ENCODE measurements around the gene LRRC8E.
A peak's percentile ranks its signal among the peaks of the same experiment; 100 is the strongest.

LRRC8E gene

DNA sequence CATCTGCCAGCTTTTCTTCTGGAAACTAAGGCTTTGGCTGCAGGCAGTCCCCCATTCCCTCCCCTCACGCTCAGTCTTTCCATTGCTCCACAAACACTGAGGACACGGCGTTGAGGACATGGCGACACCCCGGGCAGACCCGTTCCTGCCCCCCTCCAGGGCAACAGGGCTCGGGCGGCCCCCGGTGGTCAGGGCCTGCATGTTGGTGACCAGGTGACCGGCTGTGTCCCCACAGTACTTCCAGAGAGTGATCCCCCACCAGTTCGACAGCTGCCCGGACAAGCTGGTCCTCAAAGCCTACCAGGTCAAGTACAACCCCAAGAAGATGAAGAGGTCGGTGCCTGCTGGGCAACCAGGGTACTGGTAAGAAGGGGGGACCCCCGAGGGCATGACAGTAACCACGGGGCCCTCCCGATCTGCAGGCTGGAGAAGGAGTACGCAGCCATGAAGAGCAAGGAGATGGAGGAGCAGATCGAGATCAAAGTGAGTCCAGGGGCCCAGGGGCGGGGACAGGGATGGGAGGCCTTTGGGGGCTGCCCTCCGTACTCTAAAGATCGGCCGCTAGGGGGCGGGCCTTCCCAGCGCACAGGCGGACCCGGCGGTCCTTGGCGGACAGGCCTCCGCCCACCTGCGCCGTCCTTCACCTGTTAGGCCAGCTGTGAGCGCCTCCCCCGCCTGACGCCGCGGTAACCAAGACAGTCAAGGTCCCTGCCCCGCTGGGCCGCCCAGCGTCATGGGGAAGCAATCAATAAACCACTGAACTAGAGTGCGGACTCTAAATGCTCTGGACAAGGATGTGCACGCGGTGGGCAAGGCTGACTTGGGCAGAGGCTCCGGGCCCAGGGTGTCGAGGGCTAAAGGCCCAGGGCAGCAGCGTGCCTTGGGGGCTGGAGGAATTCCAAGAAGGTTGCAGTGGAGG is 35.2 kb upstream of the LRRC8E start:
- H3K4me3 ChIP-seq (ENCODE audit: low read depth, low read length): no peak overlapping the region
- no peaks in the 10 kb centered on the region for H3K36me3 ChIP-seq (ENCODE audit: control insufficient read depth in 1 of 2, insufficient read depth in 2 of 2, low read length in 2 of 2)
- no peak overlapping the region for H3K14ac ChIP-seq (ENCODE audit: low read length)
- H2BK120ac ChIP-seq (ENCODE audit: insufficient read depth, low read length, poor library complexity): no peak overlapping the region
- H3K9ac ChIP-seq (ENCODE audit: low read length): no peak overlapping the region
- no peaks in the 10 kb centered on the region for H3K79me1 ChIP-seq (ENCODE audit: low read length)
- H3K4me2 ChIP-seq (ENCODE audit: low read length): peak overlapping the region; percentile 3
- WGBS (ENCODE audit: extremely low coverage, insufficient coverage, insufficient read length): no CpG with 5 or more reads among the region's 45 CpGs
- H3K79me2 ChIP-seq (ENCODE audit: control insufficient read depth, insufficient read depth, low read length, poor library complexity): no peaks in the 10 kb centered on the region
- no peak overlapping the region for H2BK12ac ChIP-seq (ENCODE audit: low read length)
- H3K18ac ChIP-seq (ENCODE audit: low read length): no peak overlapping the region
- DNase-seq: peak; percentile 71 to 79
- peaks cover 0 to 5% of the 10 kb centered on the region in 2 experiments for H3K4me1 ChIP-seq (ENCODE audit: control insufficient read depth in 1 of 2, insufficient read depth in 2 of 2, low read length in 2 of 2)
- H2AK5ac ChIP-seq (ENCODE audit: low read length): no peak overlapping the region
- no peak overlapping the region for H2BK5ac ChIP-seq (ENCODE audit: low read depth, low read length, poor library complexity)
- no peaks in the 10 kb centered on the region for H3K27me3 ChIP-seq (ENCODE audit: insufficient read depth, low read length)
- no peak overlapping the region for H4K91ac ChIP-seq (ENCODE audit: low read depth, low read length)
- H3K27ac ChIP-seq (ENCODE audit: low read depth, low read length): no peak overlapping the region
- no peak overlapping the region for H3K4ac ChIP-seq (ENCODE audit: low read depth, low read length)
- H4K8ac ChIP-seq (ENCODE audit: low read depth, low read length): no peak overlapping the region
- H4K12ac ChIP-seq (ENCODE audit: low read depth, low read length): no peak overlapping the region
- H3K23ac ChIP-seq (ENCODE audit: low read length): no peak overlapping the region
- no peaks in the 10 kb centered on the region for H3K9me3 ChIP-seq (ENCODE audit: insufficient read depth, low read depth, low read length)
- H2AFZ ChIP-seq (ENCODE audit: insufficient read depth, low read length, poor library complexity): no peak overlapping the region

DNA sequence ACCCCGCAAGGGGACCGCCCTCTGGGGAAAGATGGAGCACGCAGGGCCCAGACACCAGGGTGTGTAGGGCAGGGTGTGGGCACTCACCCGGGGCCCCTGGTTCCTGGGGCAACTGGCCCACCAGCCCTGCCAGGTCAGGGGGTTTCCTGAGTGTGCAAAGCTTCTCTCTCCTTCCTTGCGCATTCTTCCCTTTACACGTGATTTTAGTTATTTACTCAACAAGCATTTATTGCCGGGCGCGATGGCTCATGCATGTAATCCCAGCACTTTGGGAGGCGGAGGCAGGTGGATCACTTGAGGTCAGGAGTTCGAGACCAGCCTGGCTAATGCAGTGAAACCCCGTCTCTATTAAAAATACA is 34.6 kb upstream of the LRRC8E start:
- H2AK5ac ChIP-seq (ENCODE audit: low read length): no peak overlapping the region
- H3K4me3 ChIP-seq (ENCODE audit: low read depth, low read length): no peak overlapping the region

DNA sequence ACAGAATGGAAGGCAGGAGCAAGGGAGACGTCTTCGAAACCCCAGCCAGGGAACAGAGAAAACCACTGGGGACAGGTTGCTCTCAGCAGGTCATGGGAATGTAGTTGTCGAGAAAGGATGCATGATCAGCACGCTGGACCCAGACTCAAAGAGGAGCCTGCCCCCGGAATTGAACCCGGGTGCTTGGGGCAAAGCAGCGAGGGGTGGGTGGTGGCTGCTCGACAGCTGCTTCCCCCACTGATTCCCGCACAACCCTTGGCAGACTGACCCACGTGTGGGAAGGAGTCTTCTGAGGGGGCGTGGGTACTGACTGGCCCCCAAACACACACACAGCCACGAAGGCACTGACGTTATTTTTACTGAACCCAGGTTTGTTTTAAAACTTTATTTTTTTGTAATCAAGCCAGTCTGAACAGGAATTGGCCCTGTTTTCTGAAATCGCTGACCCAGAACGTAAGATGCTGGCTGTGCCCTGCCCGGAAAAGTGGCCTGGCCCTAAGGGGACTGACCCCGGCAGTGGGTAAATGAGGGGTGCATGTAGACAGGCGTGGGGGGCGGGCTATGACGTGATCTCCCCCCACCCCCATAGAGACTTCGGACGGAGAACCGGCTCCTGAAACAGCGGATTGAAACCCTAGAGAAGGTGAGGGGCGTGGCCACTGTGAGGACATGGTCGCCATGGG is 32.7 kb upstream of the LRRC8E start:
- no peaks in the 10 kb centered on the region for H3K9me3 ChIP-seq (ENCODE audit: insufficient read depth, low read depth, low read length)
- H3K4me1 ChIP-seq (ENCODE audit: control insufficient read depth in 1 of 2, insufficient read depth in 2 of 2, low read length in 2 of 2): peaks cover 0 to 5% of the 10 kb centered on the region in 2 experiments
- H4K12ac ChIP-seq (ENCODE audit: low read depth, low read length): no peak overlapping the region
- H2BK5ac ChIP-seq (ENCODE audit: low read depth, low read length, poor library complexity): no peak overlapping the region
- H3K79me2 ChIP-seq (ENCODE audit: control insufficient read depth, insufficient read depth, low read length, poor library complexity): no peaks in the 10 kb centered on the region
- H3K9ac ChIP-seq (ENCODE audit: low read length): peak overlapping the region; percentile 42
- H3K4ac ChIP-seq (ENCODE audit: low read depth, low read length): no peak overlapping the region
- no peak overlapping the region for H2BK12ac ChIP-seq (ENCODE audit: low read length)
- no CpG with 5 or more reads among the region's 26 CpGs for WGBS (ENCODE audit: extremely low coverage, insufficient coverage, insufficient read length)
- no peak overlapping the region for H4K8ac ChIP-seq (ENCODE audit: low read depth, low read length)
- H4K91ac ChIP-seq (ENCODE audit: low read depth, low read length): no peak overlapping the region
- no peaks in the 10 kb centered on the region for H3K79me1 ChIP-seq (ENCODE audit: low read length)
- no peak overlapping the region for H2BK120ac ChIP-seq (ENCODE audit: insufficient read depth, low read length, poor library complexity)
- H3K4me3 ChIP-seq (ENCODE audit: low read depth, low read length): no peak overlapping the region
- no peak overlapping the region for H3K18ac ChIP-seq (ENCODE audit: low read length)
- H2AK5ac ChIP-seq (ENCODE audit: low read length): no peak overlapping the region
- H3K27ac ChIP-seq (ENCODE audit: low read depth, low read length): no peak overlapping the region
- H3K4me2 ChIP-seq (ENCODE audit: low read length): no peak overlapping the region
- no peak for DNase-seq
- no peak overlapping the region for H3K14ac ChIP-seq (ENCODE audit: low read length)
- H3K23ac ChIP-seq (ENCODE audit: low read length): no peak overlapping the region
- no peak overlapping the region for H2AFZ ChIP-seq (ENCODE audit: insufficient read depth, low read length, poor library complexity)
- H3K27me3 ChIP-seq (ENCODE audit: insufficient read depth, low read length): no peaks in the 10 kb centered on the region
- H3K36me3 ChIP-seq (ENCODE audit: control insufficient read depth in 1 of 2, insufficient read depth in 2 of 2, low read length in 2 of 2): no peaks in the 10 kb centered on the region

More for the DNA sequence above, 34.6 kb upstream of the LRRC8E start:
- Histone ChIP-seq H3K4me2 (ENCODE audit: low read length) (peak overlapping the region; percentile 3), H4K8ac (ENCODE audit: low read depth, low read length) (no peak overlapping the region), H3K4me1 (ENCODE audit: control insufficient read depth in 1 of 2, insufficient read depth in 2 of 2, low read length in 2 of 2) (peaks cover 0 to 5% of the 10 kb centered on the region in 2 experiments), H4K91ac (ENCODE audit: low read depth, low read length) (no peak overlapping the region), H3K36me3 (ENCODE audit: control insufficient read depth in 1 of 2, insufficient read depth in 2 of 2, low read length in 2 of 2) (no peaks in the 10 kb centered on the region), H3K27ac (ENCODE audit: low read depth, low read length) (no peak overlapping the region), H3K23ac (ENCODE audit: low read length) (no peak overlapping the region), H3K4ac (ENCODE audit: low read depth, low read length) (no peak overlapping the region), H2AFZ (ENCODE audit: insufficient read depth, low read length, poor library complexity) (no peak overlapping the region), H3K79me2 (ENCODE audit: control insufficient read depth, insufficient read depth, low read length, poor library complexity) (no peaks in the 10 kb centered on the region), H3K18ac (ENCODE audit: low read length) (no peak overlapping the region), H2BK12ac (ENCODE audit: low read length) (no peak overlapping the region), H3K14ac (ENCODE audit: low read length) (no peak overlapping the region), H2BK5ac (ENCODE audit: low read depth, low read length, poor library complexity) (no peak overlapping the region), H3K9ac (ENCODE audit: low read length) (no peak overlapping the region), H3K9me3 (ENCODE audit: insufficient read depth, low read depth, low read length) (no peaks in the 10 kb centered on the region), H4K12ac (ENCODE audit: low read depth, low read length) (no peak overlapping the region), H3K79me1 (ENCODE audit: low read length) (no peaks in the 10 kb centered on the region), H2BK120ac (ENCODE audit: insufficient read depth, low read length, poor library complexity) (no peak overlapping the region), H3K27me3 (ENCODE audit: insufficient read depth, low read length) (no peaks in the 10 kb centered on the region)
- WGBS (ENCODE audit: extremely low coverage, insufficient coverage, insufficient read length): no CpG with 5 or more reads among the region's 12 CpGs
- no peak for DNase-seq

DNA sequence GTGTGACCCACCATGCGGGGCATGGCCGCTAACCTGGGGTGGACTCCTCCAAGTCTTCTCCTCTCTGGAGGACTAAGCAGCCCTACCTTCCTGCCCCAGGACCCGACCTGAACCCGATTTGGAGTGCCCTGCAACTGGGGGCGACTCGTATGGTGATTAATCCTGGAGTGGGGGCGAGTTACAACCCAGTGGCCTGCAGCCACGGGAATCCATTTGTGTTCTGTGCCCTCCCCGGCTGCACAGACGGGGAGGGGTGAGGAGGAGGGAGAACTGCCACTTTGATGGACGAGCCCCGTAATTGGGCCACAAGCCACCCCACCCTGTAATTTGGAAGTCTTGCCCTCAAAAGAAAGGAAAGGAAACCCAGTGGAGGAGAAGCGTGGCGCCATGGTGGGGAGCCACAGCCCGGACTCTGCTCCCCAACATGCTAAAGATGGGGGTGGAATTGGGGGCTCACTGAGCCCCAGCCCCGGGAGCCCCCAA is 32.2 kb upstream of the LRRC8E start:
- Histone ChIP-seq H3K4me3 (ENCODE audit: low read depth, low read length) (no peak overlapping the region), H3K27me3 (ENCODE audit: insufficient read depth, low read length) (no peaks in the 10 kb centered on the region), H3K79me1 (ENCODE audit: low read length) (no peaks in the 10 kb centered on the region), H4K12ac (ENCODE audit: low read depth, low read length) (no peak overlapping the region), H3K4ac (ENCODE audit: low read depth, low read length) (no peak overlapping the region), H3K36me3 (ENCODE audit: control insufficient read depth in 1 of 2, insufficient read depth in 2 of 2, low read length in 2 of 2) (no peaks in the 10 kb centered on the region), H3K4me2 (ENCODE audit: low read length) (no peak overlapping the region), H3K27ac (ENCODE audit: low read depth, low read length) (no peak overlapping the region), H2BK5ac (ENCODE audit: low read depth, low read length, poor library complexity) (no peak overlapping the region), H3K9me3 (ENCODE audit: insufficient read depth, low read depth, low read length) (no peaks in the 10 kb centered on the region), H2AK5ac (ENCODE audit: low read length) (no peak overlapping the region), H2BK12ac (ENCODE audit: low read length) (no peak overlapping the region), H4K8ac (ENCODE audit: low read depth, low read length) (no peak overlapping the region), H3K23ac (ENCODE audit: low read length) (no peak overlapping the region), H3K9ac (ENCODE audit: low read length) (peak overlapping the region; percentile 42), H3K4me1 (ENCODE audit: control insufficient read depth in 1 of 2, insufficient read depth in 2 of 2, low read length in 2 of 2) (peaks cover 0 to 5% of the 10 kb centered on the region in 2 experiments), H2AFZ (ENCODE audit: insufficient read depth, low read length, poor library complexity) (no peak overlapping the region), H3K18ac (ENCODE audit: low read length) (no peak overlapping the region), H3K14ac (ENCODE audit: low read length) (no peak overlapping the region), H2BK120ac (ENCODE audit: insufficient read depth, low read length, poor library complexity) (no peak overlapping the region), H3K79me2 (ENCODE audit: control insufficient read depth, insufficient read depth, low read length, poor library complexity) (no peaks in the 10 kb centered on the region), H4K91ac (ENCODE audit: low read depth, low read length) (no peak overlapping the region)
- no peak for DNase-seq
- no CpG with 5 or more reads among the region's 16 CpGs for WGBS (ENCODE audit: extremely low coverage, insufficient coverage, insufficient read length)

Data from trophoblast cell (in vitro differentiated cells and primary cell).